Right lobe of liver (tissue), 6 donors: Measurements from ENCODE around the gene PLPP6. TPM values are rescaled to one million over a fixed set of nuclear protein-coding genes. Genes with fewer than 3 reads are reported as not detected.

Experiments
- ATAC-seq, 4 donors: fragments of 200-7000 bp; cut with Tn5 transposase; one replicate each; pipeline ENCODE4 v1.9.1; 2020; ENCODE audit warnings: mild to moderate bottlenecking in 4 of 4, moderate library complexity in 4 of 4
- DNase-seq, 3 donors: peaks; one replicate each; pipeline ENCODE4 v3.0.0-alpha.2; 2020
- H3K27ac ChIP-seq, 3 donors: fragments of 200-600 bp; one replicate each; pipeline ENCODE4 v1.8.0; 2022
- H3K27me3 ChIP-seq, 2 donors: fragments of 200-600 bp; one replicate each; pipeline ENCODE4 v1.8.0; 2022
- H3K36me3 ChIP-seq, 4 donors: fragments of 200-600 bp; sonication (generic) in 1 of 4; one replicate each; pipeline versions ENCODE4 v1.5.1 to v1.8.0; 2017 to 2022; ENCODE audit warnings: control low read depth in 1 of 4
- H3K4me1 ChIP-seq, 4 donors: fragments of 200-600 bp; sonication (generic) in 1 of 4; one replicate each; pipeline versions ENCODE4 v1.5.1 to v1.8.0; 2017 to 2022; ENCODE audit warnings: control low read depth in 1 of 4
- H3K4me3 ChIP-seq, 3 donors: fragments of 200-600 bp; one replicate each; pipeline ENCODE4 v1.8.0; 2022
- H3K9me3 ChIP-seq, 4 donors: fragments of 200-600 bp; sonication (generic) in 1 of 4; one replicate each; pipeline versions ENCODE4 v1.5.1 to v1.8.0; 2017 to 2022; ENCODE audit warnings: control low read depth in 1 of 4
- CTCF ChIP-seq, 4 donors: fragments of 200-600 bp in 3 of 4; fragments of 450-650 bp in 1 of 4; IDR thresholded peaks; one replicate each; pipeline versions ENCODE4 v1.5.1 to v1.8.0; 2016 to 2022; ENCODE audit warnings: antibody characterized with exemption in 4 of 4, mild to moderate bottlenecking in 2 of 4
- POLR2A ChIP-seq: fragments of 450-650 bp; IDR thresholded peaks from one replicate; pipeline ENCODE4 v1.6.1; 2017; ENCODE audit warnings: antibody characterized with exemption, mild to moderate bottlenecking
- WGBS: methylation state at CpG from one replicate; pipeline ENCODE4 v1.1.6; 2018; ENCODE audit warnings: low coverage, low lambda C conversion rate; ENCODE audit not compliant: insufficient coverage; ENCODE audit errors: missing lambda C conversion rate; 5-methylcytosine and 5-hydroxymethylcytosine counted together
- intact Hi-C, 2 donors: fragments of 100-400 bp; cut with DNase I; formaldehyde crosslinking; loops; one replicate each; pipeline versions ENCODE4 v1.11.2 to v1.14.1; 2022
- total RNA-seq, 6 experiments: library from RNA; depleted of rRNA in 2 of 6; stranded (reverse); fragments of >200 nt in 2 of 6; fragmentation: NEBNext Ultra II Directional in 3 of 6; extraction: Animal tissue kit (Norgen Biotek cat#: 25700) in 3 of 6; gene quantifications; one replicate each; pipeline versions ENCODE4 v1.1.0 to v1.2.4, GENCODE V29; 2016 to 2023
- donor health status: DM: no; HTN: yes; CAD: no.
- donor health status: DM: no; HTN: no; CAD: no.
- donor health status: DM: no; HTN: no; CAD: no.
- donor health status: DM: no; HTN: yes; CAD: no.
- donor health status: DM: no; HTN: yes; CAD: no.

The PLPP6 gene
- total RNA-seq, 6 experiments from 2014 or later: 7.8 to 12.4 (median 9.3) TPM

DNA sequence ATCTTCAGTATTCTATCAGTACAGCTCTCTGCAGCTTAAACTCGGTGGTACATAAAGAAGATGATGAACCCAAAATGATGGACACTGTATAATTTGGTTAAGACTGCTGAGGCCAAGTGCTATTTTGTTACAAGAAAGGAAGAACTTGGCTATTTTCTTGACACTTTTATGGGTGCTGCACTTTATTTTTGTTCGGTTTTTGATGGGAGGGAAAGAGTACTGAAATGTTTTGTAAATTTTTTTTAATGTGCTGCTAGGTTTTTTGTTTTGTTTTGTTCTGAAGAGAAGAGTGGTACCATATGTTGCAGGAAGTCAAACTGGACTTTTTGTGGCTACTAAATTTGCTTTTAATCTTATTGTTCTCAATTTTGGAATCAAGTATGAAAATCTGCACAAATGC, 43.9 kb downstream of the PLPP6 start:
- Histone ChIP-seq H3K27ac (no peak overlapping the region), H3K27me3 (no peaks in the 10 kb centered on the region), H3K4me1 (peaks cover 0 to 4% (median 0%) of the 10 kb centered on the region in 4 donors), H3K4me3 (no peak overlapping the region), H3K36me3 (peaks cover 0 to 48% (median 12%) of the 10 kb centered on the region in 4 donors), H3K9me3 (no peaks in the 10 kb centered on the region)
- no peak for TF ChIP-seq CTCF (IDR thresholded peaks at IDR 0.05)
- TF ChIP-seq POLR2A: no peak
- intact Hi-C loops: no loop called here
- WGBS: 51% methylated on average over 2 of the region's 2 CpGs
- DNase-seq: no peak
- ATAC-seq: no peak

DNA sequence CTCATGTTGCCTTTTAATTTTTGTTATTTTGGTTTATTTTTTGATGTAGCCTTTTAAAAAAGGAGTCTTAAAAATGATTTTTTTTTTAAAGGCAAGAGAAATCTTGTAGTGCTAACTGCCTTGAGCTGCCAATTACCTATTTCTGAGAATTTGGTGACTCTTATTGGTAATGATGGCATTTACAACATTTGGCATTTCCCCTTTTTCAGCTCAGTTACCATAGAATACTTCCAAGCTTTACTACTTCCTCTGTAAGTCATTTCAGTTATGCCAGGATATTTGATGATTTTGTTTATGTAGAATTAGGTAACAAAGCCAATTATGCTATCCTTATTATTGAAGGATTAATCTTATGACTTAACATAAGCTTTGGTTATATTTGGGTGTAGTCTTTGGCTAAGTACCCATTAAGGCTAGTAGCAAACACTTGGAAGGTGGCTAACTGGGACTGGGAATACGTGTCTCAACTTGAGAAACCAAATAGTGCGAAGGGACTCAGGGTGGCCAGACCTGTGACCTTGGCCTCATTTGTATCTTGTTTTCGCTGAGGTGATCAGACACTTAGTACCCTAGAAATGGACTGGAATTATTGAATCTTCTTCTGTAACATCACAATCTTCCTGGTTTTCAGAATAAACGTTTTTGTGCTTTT, 45.0 kb downstream of the PLPP6 start:
- intact Hi-C loops: no loop called here
- Histone ChIP-seq H3K9me3 (no peaks in the 10 kb centered on the region), H3K4me3 (no peak overlapping the region), H3K27me3 (no peaks in the 10 kb centered on the region), H3K27ac (no peak overlapping the region), H3K36me3 (peaks cover 0 to 51% (median 11%) of the 10 kb centered on the region in 4 donors), H3K4me1 (no peaks in the 10 kb centered on the region)
- ATAC-seq (peak in 1 of 4 donors; percentile 28), DNase-seq (no peak)
- no peak for TF ChIP-seq POLR2A
- TF ChIP-seq CTCF (IDR thresholded peaks at IDR 0.05): no peak
- 50% methylated on average over 4 of the region's 4 CpGs for WGBS

GRCh38 chr9:4709380-4709779, 47.3 kb downstream of the PLPP6 start:
- ATAC-seq (no peak), DNase-seq (no peak)
- TF ChIP-seq POLR2A (no peak), CTCF (IDR thresholded peaks at IDR 0.05) (no peak)
- Histone ChIP-seq H3K4me3 (no peak overlapping the region), H3K4me1 (no peaks in the 10 kb centered on the region), H3K36me3 (peaks cover 0 to 46% (median 11%) of the 10 kb centered on the region in 4 donors), H3K27ac (no peak overlapping the region), H3K9me3 (no peaks in the 10 kb centered on the region), H3K27me3 (no peaks in the 10 kb centered on the region)
- intact Hi-C loops: no loop called here

- Histone ChIP-seq H3K4me1 (no peaks in the 10 kb centered on the region), H3K36me3 (peaks cover 0 to 68% (median 31%) of the 10 kb centered on the region in 4 donors), H3K27ac (no peak overlapping the region), H3K27me3 (no peaks in the 10 kb centered on the region), H3K9me3 (no peaks in the 10 kb centered on the region), H3K4me3 (no peak overlapping the region)
- ATAC-seq (peak in 2 of 4 donors; percentile 20 to 44), DNase-seq (no peak)
- WGBS: 54% methylated on average over 6 of the region's 7 CpGs
- intact Hi-C loops: no loop called here
- TF ChIP-seq CTCF (IDR thresholded peaks at IDR 0.05) (no peak), POLR2A (no peak)
Measured at GRCh38 chr9:4713849-4714248, 51.8 kb downstream of the PLPP6 start.
